Measurements from ENCODE around the gene AJAP1.

The AJAP1 gene

DNA sequence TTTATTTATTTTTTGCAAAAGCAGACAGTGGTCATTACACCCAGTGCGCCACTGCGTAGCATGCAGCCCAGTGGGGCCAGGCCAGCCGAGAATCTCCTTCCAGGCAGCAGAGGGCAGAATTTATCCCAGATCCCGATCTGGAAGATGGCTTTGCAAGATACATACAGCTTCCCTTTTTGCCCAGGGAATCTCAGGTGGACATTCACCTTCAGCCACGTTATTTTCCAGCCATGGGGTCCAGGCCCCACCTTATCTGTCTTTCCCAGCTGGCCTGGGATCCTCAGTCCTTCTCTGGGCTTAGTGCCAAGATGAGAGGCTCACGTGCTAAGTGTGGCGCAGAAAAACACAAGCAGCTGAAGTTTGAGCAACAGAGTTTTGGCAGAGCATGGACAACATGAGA lies 123.6 kb downstream of the AJAP1 start:
- DNase-seq, result no peak

DNA sequence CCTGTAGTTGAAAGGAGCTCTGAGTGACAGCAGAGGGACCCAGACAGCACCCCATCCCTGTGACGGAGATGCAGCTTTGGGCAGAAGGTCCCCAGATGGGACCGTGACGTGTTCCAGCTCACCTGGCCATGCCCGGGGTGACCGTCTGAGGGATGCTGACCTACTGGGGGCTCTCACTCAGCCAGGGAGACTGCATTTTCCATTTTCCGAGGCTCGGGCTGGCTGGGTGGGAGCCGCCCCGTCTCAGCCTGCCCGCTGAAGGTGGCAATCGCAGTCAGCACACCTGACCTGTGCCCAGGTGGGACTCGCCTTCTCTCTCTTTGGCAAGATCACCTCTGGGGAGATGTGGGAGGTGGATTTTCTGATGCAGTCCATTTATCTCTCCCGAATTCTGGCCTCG lies 127.2 kb downstream of the AJAP1 start:
- no peak for DNase-seq

DNA sequence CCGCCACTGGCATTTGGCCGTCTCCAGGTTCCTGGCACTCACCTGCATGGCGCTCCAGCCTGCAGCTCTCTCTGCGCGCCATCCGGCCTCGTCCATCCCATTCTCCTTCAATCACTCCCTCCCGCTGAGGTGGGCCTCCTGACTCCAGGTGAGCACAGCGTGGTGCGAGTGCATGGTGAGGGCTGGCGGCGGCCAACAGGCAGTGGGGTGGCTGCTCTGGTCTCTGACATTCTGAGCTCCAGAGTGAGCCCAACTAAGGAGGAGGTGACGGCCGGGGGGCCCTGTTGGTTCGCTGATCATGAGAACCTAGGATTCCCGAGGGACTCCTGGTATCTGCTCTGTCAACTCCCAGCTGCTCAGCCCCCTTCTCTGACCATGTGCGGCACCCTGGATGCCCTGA lies 130.4 kb downstream of the AJAP1 start:
- no peak for DNase-seq

DNA sequence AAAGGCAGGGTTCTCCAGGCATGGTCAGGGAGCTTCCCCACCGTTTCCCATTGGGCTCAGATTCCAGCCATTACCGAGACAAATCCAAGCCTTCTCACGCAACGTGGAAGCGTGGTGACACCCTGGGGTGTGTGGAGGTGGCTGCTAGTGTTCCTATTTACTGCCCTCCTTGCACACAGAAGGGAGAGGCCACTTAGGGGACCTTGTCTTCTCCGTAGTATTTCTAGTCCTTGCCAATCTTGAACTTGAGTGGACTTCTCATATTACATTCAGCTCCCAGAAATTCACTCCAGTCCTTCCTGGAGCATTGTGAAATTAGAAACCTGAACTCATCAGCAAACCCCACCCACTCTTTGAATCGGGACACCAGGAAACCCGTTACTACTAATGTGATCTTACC lies 131.6 kb downstream of the AJAP1 start:
- no peak for DNase-seq

DNA sequence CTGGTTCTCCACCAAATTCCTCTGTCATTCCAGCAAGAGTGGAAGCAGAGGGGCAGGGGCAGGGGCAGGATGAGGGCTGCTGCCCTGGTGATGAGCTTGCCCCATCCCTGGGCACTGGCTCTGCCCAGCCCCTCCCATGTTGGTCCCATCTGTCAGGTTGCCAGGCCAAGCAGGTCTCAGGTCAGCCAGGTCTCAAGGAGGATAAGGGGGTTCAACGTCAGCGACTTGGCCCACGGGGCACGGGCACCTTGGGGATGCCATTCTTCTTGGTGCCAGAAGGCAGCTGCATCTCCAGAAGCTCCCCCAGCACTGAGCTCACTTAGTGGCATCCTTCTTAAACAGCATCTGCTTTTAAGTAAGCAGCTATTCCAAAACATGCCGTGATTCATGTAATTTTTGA lies 133.1 kb downstream of the AJAP1 start:
- no peak for DNase-seq

DNA sequence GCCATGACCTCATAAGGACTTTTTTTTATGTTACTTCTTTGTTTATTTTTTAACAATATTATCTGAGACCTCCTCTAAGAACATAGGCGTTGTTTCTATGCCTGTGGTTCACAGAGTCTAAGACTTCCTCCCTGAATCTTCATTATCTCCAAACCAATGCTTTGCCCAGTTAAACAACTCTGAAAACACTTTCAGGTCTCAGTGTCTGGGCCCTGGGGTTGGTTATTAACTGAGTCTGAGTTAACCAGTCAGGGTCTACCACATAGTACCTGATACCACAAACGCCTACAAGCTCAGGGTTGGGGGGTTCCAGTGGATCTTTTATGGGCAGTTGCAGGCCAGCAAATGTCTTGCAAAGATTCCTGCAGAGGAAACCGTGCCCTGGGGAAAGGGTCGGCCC lies 138.2 kb downstream of the AJAP1 start:
- DNase-seq, result no peak

DNA sequence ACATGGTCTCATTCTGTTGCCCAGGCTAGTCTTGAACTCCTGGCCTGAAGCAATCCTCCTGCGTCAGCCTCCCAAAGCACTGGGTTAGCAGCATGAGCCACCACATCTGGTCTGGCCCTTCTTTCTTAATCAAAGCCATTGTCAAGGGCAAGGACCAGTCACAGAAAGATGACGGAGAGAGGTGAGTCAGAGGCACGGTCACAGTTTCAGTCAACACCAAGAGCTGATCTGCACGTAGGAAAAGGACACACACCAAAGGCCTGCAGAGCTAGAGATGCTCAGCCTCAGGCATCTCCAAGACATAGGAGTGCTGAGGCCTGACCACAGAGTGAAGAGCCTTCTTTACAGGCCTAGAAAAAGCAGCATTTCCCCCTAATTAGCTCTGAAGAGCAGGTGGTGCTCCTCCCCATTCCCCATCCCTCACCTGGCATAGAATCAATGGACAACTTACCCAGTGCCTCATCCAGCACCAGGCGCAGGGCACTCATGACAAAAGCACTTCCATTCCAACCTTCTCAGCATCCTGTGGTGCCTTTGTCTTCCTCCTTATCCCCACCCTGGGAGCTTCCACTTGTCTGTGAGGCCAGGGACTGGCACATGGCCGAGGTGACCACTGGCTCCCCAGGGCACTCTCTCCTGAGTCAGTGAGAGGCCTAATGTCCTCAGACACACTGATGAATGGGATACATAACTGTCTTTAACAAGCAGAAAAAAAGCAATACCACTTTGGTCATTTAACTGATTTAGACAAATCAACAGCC lies 139.8 kb downstream of the AJAP1 start:
- DNase-seq, result no peak

DNA sequence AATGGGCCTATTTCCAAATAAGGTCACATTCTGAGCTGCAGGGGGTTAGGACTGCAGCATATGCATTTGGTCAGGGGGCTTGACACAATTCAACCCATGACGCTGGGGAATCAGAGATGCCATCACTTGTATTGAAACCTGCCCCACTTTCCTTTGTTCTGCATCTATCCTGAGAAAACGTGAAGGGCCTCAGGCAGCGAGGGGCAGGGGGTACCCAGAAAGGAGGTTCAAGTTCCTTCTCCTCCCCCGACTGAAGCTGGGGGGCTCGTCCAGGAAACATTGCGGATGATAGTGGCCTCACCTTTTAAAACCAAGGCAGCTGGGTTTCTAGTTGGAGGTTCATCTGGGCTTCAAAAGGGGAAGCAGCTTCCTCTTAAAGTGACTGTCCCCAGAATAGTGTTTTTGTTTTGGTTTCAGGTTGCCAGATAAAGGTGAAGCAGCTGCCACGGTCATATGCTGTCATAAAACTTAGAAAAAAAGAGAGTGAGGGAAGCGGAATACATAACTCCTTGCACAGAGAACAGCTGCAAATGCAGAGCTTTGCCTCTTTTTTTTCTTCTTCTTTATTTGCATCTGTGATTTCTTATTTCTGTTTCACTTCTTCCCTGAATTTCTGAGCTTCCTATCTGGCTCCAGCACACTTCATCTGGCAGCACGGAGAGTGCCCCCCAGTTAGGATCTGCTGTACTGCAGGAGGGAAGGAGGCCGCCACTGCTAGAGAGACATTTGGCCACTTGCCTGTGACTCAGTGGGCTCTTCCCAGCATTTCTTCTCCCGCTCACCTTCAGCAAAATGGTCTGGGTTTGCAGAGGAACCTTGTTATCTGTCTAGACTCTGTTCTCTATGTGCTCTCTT lies 142.0 kb downstream of the AJAP1 start:
- no peak for DNase-seq

DNA sequence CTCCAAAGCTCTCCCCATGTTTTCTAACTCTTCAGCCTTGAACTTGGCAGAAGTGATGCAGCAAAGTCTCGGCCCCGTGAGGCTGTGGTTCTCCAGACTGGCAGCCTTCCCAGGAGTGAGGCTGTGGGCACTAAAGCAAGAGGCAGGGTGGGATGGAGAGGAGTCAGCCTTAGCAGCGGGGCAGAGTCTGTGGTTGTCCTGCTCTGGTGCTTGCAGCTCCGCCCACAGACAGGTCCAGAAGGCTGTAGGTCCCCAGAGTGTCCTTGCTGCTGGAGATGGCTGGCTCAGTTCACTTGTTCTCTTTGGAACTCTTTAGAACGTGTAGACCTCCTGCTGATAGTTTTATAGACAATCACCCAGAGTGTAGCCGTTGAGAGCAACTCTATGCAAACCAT lies 142.6 kb downstream of the AJAP1 start:
- no peak for DNase-seq

DNA sequence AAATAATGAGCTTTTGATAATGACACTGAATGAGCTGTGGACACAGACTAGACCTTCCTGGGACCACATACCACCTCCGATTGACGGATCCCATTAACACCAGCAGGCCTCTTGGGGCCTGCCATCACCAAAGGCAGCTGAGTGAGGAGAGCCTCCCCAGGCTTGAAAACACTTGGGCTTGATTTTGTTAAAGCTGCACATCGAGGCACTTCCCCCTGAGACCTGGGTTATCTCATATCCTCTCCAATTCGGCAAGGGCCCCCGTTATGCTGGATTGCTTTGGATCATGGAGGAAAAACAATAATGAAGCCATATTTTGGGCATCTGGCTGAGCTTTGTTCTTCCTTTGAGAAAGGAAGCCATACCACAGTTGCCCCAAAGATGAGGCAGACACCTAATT lies 143.0 kb downstream of the AJAP1 start:
- no peak for DNase-seq

DNA sequence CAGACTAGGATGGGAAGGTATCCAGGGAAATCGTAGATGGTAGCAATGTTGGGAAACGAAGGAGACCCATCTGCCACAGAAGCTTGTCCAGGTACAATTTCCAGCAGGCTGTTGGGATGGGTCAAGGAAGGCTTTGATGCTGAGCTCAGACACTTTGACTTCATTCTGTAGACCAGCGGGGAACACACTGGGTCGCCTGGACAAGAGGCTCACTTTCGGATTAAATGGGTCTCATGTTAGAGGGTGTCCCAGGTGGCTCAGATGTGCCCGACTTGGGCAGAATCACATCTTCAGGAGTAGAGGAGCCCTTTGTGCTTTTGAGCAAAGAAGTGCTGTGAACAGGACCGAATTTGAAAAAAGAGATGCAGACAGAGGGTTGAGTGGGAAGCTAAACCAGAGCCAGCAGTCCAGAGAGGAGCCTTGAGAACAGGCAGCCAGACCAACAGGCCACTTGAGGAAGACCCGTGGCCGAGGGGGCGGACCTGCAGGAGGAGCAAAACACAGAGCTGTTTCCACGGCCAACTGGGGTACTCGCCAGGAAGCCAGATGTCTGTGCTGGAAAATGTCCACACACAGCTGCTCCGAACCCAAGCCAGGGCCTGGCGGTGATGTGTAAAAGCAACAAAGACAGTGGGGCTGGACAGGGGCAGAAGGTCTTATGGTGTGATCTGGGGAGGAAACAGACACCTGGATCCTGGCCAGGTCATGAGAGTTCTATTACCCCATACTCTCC lies 146.9 kb downstream of the AJAP1 start:
- no peak for DNase-seq

DNA sequence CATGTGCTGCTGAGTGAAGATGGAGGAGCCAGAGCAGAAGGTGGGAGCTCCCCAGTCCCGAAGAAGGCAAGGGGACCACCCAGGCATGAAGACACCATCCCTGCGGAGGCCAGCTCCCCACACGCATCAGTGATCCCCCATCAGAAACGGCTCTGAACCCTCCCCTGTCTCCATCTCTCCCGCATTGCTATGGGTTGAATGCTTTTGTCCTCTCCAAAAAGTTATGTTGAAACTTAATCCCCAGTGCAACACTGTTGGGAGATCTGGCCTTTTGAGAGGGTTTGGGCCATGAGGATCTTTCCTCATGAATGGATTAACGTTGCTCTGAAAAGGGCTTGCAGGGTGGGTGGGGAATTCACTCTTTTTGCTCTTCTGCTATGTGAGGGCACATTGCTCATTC lies 147.6 kb downstream of the AJAP1 start:
- DNase-seq, result no peak

DNA sequence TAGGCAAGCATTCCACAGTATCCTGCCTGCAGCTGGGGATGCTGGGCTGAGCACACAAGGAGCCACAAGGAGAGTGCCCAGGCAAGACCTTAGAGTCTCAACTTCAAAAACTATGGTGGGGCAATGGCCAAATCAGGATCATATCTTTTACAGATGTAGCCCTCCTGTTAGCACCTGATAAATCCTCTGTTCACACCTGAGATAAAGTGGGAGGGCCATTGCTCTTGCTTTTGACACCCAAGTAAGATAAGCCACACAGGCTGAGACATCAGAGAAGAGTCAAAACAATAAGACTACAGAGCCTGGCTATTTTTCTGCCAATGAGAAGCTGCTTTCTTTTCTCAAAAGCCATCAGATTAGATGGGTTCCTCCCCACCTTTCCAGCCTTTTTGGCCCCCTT lies 148.9 kb downstream of the AJAP1 start:
- DNase-seq, result no peak

DNA sequence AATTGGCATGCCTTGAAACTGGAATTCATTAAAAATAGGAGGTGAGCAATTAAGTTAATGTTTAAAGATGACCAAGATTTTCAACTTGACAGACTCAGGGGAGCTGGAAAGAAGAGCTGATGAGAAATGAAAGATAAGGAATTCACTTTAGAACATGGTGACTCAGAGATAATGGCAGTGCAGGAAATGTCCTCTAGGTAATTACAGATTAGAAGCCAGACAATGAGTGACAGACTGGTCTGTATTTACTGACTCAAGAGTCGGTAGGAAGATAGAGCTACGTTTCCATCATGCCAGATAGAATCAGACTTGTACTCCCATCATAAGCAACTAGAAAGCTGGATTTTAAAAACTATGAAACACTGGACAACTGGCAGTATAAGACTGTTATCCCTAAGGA lies 151.6 kb downstream of the AJAP1 start:
- DNase-seq, result no peak

DNA sequence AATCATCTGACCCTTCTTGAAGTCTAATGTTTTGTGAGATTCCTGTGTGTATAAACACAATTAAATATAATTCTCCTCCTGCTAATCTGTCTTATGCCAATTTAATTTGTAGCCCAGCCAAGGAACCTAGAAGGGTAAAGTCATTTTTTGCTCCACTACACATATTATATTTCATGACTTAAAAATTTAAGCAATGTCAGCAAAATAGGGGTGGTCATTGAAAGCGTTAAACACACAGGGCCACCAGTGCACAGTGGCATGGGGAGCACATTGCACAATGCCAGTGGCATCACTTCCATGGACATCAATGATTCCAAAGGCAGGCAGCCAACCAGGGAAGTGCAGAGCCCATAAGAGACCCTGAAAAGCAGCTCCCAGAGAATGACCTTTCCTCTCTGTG lies 166.1 kb downstream of the AJAP1 start:
- no peak for DNase-seq

DNA sequence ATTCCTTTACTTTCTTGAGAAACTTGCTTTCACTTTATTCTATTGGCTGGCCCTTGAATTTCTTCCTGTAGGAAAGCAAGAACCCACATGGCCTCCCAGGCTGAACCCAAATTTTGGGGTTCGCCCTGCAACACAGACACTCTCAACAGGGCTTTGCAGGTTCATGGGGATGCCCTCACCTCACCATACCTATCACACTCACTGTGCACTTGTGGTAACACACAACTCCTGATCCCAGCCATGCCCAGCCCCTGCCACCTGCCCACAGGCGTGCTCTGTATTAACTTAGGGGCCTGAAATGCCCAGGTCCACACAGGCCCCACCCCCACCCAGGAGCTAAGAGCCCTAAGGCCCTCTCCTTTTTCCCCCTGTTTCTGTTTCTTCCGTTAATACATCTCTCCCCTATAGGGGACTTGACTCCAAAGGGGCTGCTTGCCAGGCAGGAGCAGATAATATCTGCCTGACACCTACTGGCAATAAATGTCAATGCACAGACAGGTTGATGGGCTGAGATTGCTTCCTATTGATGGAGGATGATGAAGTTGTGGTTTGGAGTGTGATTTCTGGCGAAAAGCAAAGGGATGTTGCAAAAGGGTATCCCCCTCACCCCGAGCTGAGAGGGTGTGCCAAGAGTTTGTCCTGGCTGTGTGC lies 171.5 kb downstream of the AJAP1 start:
- no peak for DNase-seq

DNA sequence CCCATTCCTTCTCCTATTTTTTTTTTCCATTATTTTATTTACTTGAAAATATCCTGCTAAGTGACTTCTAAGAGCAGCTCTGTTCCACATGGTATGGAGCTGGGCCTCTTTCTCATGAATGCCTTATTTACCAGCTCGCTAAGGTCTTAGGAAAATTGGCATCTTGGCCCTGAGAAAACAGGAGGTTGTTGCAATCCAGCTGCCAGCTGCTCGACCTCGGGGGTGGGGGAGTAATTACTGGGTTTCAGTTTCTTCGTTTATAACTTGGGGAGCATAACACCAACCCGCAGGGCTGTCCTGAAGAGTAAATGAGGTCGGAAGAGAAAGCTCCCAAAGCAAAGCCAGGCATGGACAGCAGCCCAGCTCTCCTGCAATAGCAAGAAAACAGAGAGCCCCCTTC lies 176.3 kb downstream of the AJAP1 start:
- DNase-seq, result no peak

DNA sequence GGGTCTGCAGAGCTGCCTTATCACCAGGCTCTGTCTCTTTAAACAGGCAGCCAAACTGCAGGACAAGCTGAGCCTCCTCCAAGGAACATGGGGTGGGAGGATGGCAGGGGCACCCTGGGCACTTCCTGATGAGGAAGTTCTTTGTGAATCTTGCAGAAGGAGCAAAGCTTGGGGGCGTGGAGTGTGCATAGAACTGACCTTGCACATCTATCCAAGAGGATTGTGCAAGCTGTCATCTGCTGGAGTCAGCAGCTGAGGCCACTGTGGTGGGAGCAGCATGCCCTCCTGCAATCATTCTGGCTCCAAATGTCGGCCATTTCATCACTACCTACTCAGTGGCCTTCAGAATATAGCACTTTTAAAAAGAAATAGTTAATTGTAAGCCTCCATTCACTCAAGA lies 182.2 kb downstream of the AJAP1 start:
- no peak for DNase-seq

DNA sequence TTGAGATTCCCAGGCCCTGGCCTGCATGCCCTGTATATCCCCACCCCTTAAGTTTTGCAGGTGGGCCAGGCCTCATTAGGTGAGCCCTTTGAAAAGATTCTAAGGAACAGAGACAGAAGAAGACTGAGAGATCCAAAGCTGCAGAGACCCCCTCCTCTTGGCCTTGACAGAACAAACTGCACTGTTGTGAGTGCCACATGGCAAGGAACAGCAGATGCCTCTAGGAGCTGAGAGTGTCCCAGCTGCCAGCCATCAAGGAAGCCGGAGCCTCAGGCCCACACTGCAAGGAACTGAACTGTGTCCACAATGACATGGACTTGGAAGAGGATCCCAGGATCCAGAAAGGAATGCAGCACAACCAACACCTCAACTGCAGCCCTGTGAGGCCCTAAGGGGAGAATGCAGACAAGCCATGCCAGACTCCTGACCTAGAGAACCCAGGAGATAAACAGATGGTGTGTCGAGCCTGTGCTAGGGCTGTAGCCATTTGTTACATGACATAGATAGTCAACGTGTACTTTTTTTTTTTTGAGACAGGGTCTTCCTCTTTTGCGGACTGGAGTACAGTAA lies 182.7 kb downstream of the AJAP1 start:
- no peak for DNase-seq

DNA sequence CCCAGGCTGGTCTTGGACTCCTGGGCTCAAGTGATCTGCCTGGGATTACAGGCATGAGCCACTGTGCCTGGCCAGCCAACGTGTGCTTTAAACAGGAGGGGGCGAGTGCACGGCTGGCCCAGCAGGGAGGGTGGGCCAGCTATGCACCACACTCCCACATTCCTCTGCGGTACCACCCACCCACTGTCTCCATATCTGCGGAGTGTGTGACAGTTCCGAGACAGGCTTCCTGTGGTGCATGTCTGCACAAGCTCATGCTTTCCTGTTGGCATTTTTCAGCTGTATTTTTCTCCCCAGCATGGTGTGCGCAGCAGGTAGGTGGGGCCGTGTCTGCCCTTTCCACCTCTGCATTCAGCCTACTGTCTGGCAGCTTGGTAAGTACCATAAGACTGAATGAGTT lies 183.3 kb downstream of the AJAP1 start:
- no peak for DNase-seq

DNA sequence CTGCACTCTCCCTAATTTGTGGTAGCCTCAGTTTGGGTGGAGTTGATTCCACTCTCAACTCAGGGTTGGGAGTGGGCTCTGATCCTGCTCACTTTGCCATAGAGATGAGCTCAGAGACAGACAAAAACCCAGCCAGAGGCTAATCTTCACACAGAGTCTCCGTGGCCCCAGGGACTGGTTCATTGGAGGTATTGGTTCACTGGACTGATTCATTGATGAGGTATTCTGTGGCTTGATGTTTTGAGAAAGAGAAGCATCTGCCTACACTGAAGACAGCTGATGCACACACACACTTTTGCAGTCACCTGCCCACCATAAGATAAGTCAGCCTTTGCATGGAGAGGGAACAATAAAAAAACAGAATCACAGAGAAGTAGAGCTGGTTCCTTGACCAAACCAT lies 183.8 kb downstream of the AJAP1 start:
- DNase-seq, result no peak
